Right ventricle myocardium inferior (tissue), 1 donor: ENCODE data around the gene OR5B21. TPM values are rescaled to one million over a fixed set of nuclear protein-coding genes. Genes with fewer than 3 reads are reported as not detected.

Source experiments
- ATAC-seq: fragments of 200-7000 bp; cut with Tn5 transposase; one replicate; pipeline ENCODE4 v1.9.1; 2020; ENCODE audit warnings: mild to moderate bottlenecking, moderate library complexity
- DNase-seq: peaks from one replicate; pipeline ENCODE4 v3.0.0; 2021; ENCODE audit errors: missing footprints
- intact Hi-C: fragments of 100-400 bp; cut with DNase I; formaldehyde crosslinking; loops from one replicate; pipeline ENCODE4 v1.11.0; 2022
- total RNA-seq: library from RNA; stranded (reverse); fragmentation: NEBNext Ultra II Directional; extraction: Animal tissue kit (Norgen Biotek cat#: 25700); gene quantifications from one replicate; pipeline ENCODE4 v1.2.1, GENCODE V29; 2021
- donor health status: DM: no; HTN: yes; CAD: no; lungs with severe emphysema.

Gene OR5B21
- total RNA-seq, 1 donor from 2014 or later, result not detected

- DNase-seq, result no peak
- intact Hi-C loops, result no loop called here
- ATAC-seq, result no peak
These were observed 9.4 kb downstream of the OR5B21 start for GRCh38 chr11:58498464-58498863.

GRCh38 chr11:58497951-58498350, 10.0 kb downstream of the OR5B21 start:
- intact Hi-C loops, result no loop called here
- ATAC-seq, result no peak
- DNase-seq, result no peak

- DNase-seq, result no peak
- ATAC-seq, result no peak
- intact Hi-C loops, result no loop called here
These were observed 12.0 kb downstream of the OR5B21 start for GRCh38 chr11:58495906-58496305.

GRCh38 chr11:58494101-58494500, 13.8 kb downstream of the OR5B21 start:
- intact Hi-C loops, result no loop called here
- no peak for ATAC-seq
- DNase-seq, result no peak

- DNase-seq (no peak), ATAC-seq (no peak)
- intact Hi-C loops, result no loop called here
These were observed 14.2 kb downstream of the OR5B21 start for GRCh38 chr11:58493676-58494075.

GRCh38 chr11:58490827-58491226, 17.1 kb downstream of the OR5B21 start:
- no peak for DNase-seq
- intact Hi-C loops, result no loop called here
- no peak for ATAC-seq

GRCh38 chr11:58487170-58487569, 20.7 kb downstream of the OR5B21 start:
- no peak for ATAC-seq

GRCh38 chr11:58485961-58486360, 21.9 kb downstream of the OR5B21 start:
- DNase-seq (no peak), ATAC-seq (no peak)
- intact Hi-C loops, result no loop called here

More at GRCh38 chr11:58487170-58487569, 20.7 kb downstream of the OR5B21 start:
- no peak for DNase-seq
- intact Hi-C loops, result no loop called here

- ATAC-seq (no peak), DNase-seq (no peak)
- intact Hi-C loops, result no loop called here
These were observed 36.0 kb downstream of the OR5B21 start for GRCh38 chr11:58471892-58472291.

GRCh38 chr11:58466293-58466692, 41.6 kb downstream of the OR5B21 start:
- no peak for DNase-seq
- intact Hi-C loops, result no loop called here
- no peak for ATAC-seq

- no peak for DNase-seq
- intact Hi-C loops, result no loop called here
These were observed 42.2 kb downstream of the OR5B21 start for GRCh38 chr11:58465690-58466089.

More at GRCh38 chr11:58465690-58466089, 42.2 kb downstream of the OR5B21 start:
- no peak for ATAC-seq

Other genes with a start within 250 kb of the OR5B21 start
- gene OR10W1, start 239.8 kb downstream of the OR5B21 start, total RNA-seq, result not detected
- gene OR5B17, start 149.0 kb downstream of the OR5B21 start, total RNA-seq, result not detected
- gene OR5B3, start 101.2 kb downstream of the OR5B21 start, total RNA-seq, result not detected
- gene OR5B2, start 80.0 kb downstream of the OR5B21 start, total RNA-seq, result not detected
- gene OR5B12, start 65.9 kb downstream of the OR5B21 start, total RNA-seq, result not detected
- 3.9 TPM for gene LPXN, start 67.8 kb upstream of the OR5B21 start, total RNA-seq
- gene ZFP91, start 71.0 kb upstream of the OR5B21 start, total RNA-seq, result 61.1 TPM
- gene CNTF, start 114.6 kb upstream of the OR5B21 start, total RNA-seq, result 0.70 TPM
- 1.4 TPM for gene GLYAT, start 223.8 kb upstream of the OR5B21 start, total RNA-seq